WTC11 (cell line): Measurements from ENCODE around the gene IL37. TPM values are rescaled to one million over a fixed set of nuclear protein-coding genes. Genes with fewer than 3 reads are reported as not detected.

Experiments
- ATAC-seq: fragments of 200-7000 bp; cut with Tn5 transposase; 2 replicates; pipeline ENCODE4 v1.10.0; 2021; ENCODE audit warnings: mild to moderate bottlenecking, moderate library complexity
- CTCF ChIA-PET: fragments of 300-600 bp; sonication (Branson Sonifier 250); formaldehyde crosslinking; loops from one replicate; lab custom pipeline; 2021; ENCODE audit warnings: antibody characterized with exemption; lab: Charles Lee
- POLR2A ChIA-PET: fragments of 350-600 bp; sonication (Branson Sonifier 250); formaldehyde crosslinking; loops from one replicate; lab custom pipeline; 2021; ENCODE audit warnings: antibody characterized with exemption; lab: Charles Lee
- DNase-seq: peaks from one replicate; pipeline ENCODE4 v3.0.0; 2021; ENCODE audit warnings: low spot score
- H3K27ac Mint-ChIP-seq: 2 replicates; pipeline ENCODE4 v1.8.0; 2021; ENCODE audit warnings: mixed read lengths
- H3K27me3 Mint-ChIP-seq: 2 replicates; pipeline ENCODE4 v1.8.0; 2021; ENCODE audit warnings: low read depth, mild to moderate bottlenecking, moderate library complexity, mixed read lengths
- H3K36me3 Mint-ChIP-seq: 2 replicates; pipeline ENCODE4 v1.8.0; 2021; ENCODE audit warnings: mixed read lengths
- H3K4me1 Mint-ChIP-seq: 2 replicates; pipeline ENCODE4 v1.8.0; 2022; ENCODE audit warnings: mixed read lengths
- H3K4me3 Mint-ChIP-seq: 2 replicates; pipeline ENCODE4 v1.8.0; 2021; ENCODE audit warnings: mild to moderate bottlenecking, moderate library complexity, mixed read lengths
- H3K9me3 Mint-ChIP-seq: 2 replicates; pipeline ENCODE4 v1.8.0; 2021; ENCODE audit warnings: mixed read lengths
- ATF1 ChIP-seq: sonication (generic); formaldehyde crosslinking; IDR thresholded peaks from 2 replicates; pipeline ENCODE4 v1.8.1; 2023; ENCODE audit warnings: mild to moderate bottlenecking, moderate library complexity, missing genetic modification reagents
- CBFB ChIP-seq: sonication (generic); formaldehyde crosslinking; IDR thresholded peaks from 2 replicates; pipeline ENCODE4 v1.8.1; 2022; ENCODE audit warnings: mild to moderate bottlenecking, low read depth, missing genetic modification reagents
- E2F5 ChIP-seq: sonication (generic); formaldehyde crosslinking; IDR thresholded peaks from 2 replicates; pipeline ENCODE4 v1.8.1; 2022; ENCODE audit warnings: mild to moderate bottlenecking, moderate library complexity, missing genetic modification reagents
- FOXP1 ChIP-seq: sonication (generic); formaldehyde crosslinking; IDR thresholded peaks from 2 replicates; pipeline ENCODE4 v1.8.0; 2022; ENCODE audit warnings: missing genetic modification reagents, mild to moderate bottlenecking, moderate library complexity, borderline replicate concordance
- GABPB1 ChIP-seq: sonication (generic); formaldehyde crosslinking; IDR thresholded peaks from 2 replicates; pipeline ENCODE4 v1.8.1; 2023; ENCODE audit warnings: mild to moderate bottlenecking, missing genetic modification reagents
- GTF2I ChIP-seq: fragments of 250-450 bp; sonication (Bioruptor Pico); conservative IDR thresholded peaks from 2 replicates; pipeline ENCODE4 v1.4.0; 2021; ENCODE audit warnings: mild to moderate bottlenecking
- JAZF1 ChIP-seq: fragments of 250-450 bp; sonication (Bioruptor Pico); IDR thresholded peaks from 2 replicates; pipeline ENCODE4 v1.9.0; 2021; ENCODE audit warnings: moderate library complexity, mild to moderate bottlenecking, inconsistent platforms
- MAX ChIP-seq: sonication (generic); formaldehyde crosslinking; IDR thresholded peaks from 2 replicates; pipeline ENCODE4 v1.8.0; 2022; ENCODE audit warnings: mild to moderate bottlenecking, missing genetic modification reagents
- MYBL2 ChIP-seq: sonication (generic); formaldehyde crosslinking; IDR thresholded peaks from 2 replicates; pipeline ENCODE4 v1.8.1; 2023; ENCODE audit warnings: mild to moderate bottlenecking, moderate library complexity, missing genetic modification reagents
- PRDM15 ChIP-seq: sonication (generic); formaldehyde crosslinking; IDR thresholded peaks from 2 replicates; pipeline ENCODE4 v1.8.0; 2022; ENCODE audit warnings: missing genetic modification reagents
- RELA ChIP-seq: sonication (generic); formaldehyde crosslinking; IDR thresholded peaks from 2 replicates; pipeline ENCODE4 v1.8.1; 2022; ENCODE audit warnings: missing genetic modification reagents, mild to moderate bottlenecking, borderline replicate concordance
- RORB ChIP-seq: fragments of 250-450 bp; sonication (Bioruptor Pico); IDR thresholded peaks from 2 replicates; pipeline ENCODE4 v1.9.0; 2021; ENCODE audit warnings: mild to moderate bottlenecking
- SP1 ChIP-seq: sonication (generic); formaldehyde crosslinking; conservative IDR thresholded peaks from 2 replicates; pipeline ENCODE4 v1.8.1; 2022; ENCODE audit warnings: missing genetic modification reagents
- STAT6 ChIP-seq: sonication (generic); formaldehyde crosslinking; conservative IDR thresholded peaks from 2 replicates; pipeline ENCODE4 v1.8.1; 2023; ENCODE audit warnings: mild to moderate bottlenecking, low read depth, missing genetic modification reagents, moderate library complexity
- TEAD1 ChIP-seq: sonication (generic); formaldehyde crosslinking; IDR thresholded peaks from 2 replicates; pipeline ENCODE4 v1.8.0; 2022; ENCODE audit warnings: mild to moderate bottlenecking, missing genetic modification reagents
- ZNF671 ChIP-seq: fragments of 250-450 bp; sonication (Bioruptor Pico); IDR thresholded peaks from 2 replicates; pipeline ENCODE4 v1.8.0; 2021; ENCODE audit warnings: mild to moderate bottlenecking
- total RNA-seq: library from RNA; stranded (reverse); gene quantifications from 3 replicates; pipeline ENCODE4 v1.2.3, GENCODE V29; 2021
- TF ChIP-seq, protein P1 (sequence below): sonication (generic); formaldehyde crosslinking; IDR thresholded peaks from 2 replicates; pipeline ENCODE4 v1.8.1; 2022; ENCODE audit warnings: low read depth, missing genetic modification reagents, borderline replicate concordance
- TF ChIP-seq, protein P2 (sequence below): sonication (generic); formaldehyde crosslinking; IDR thresholded peaks from 2 replicates; pipeline ENCODE4 v1.8.1; 2022; ENCODE audit warnings: low read depth, mild to moderate bottlenecking, moderate library complexity, missing genetic modification reagents, borderline replicate concordance

IL37 gene
- total RNA-seq, 1 experiment from 2014 or later, result 0.48 TPM

GRCh38 chr2:112946086-112946485 lies 35.1 kb downstream of the IL37 start:
- H3K9me3 Mint-ChIP-seq, result peaks cover 4% of the 10 kb centered on the region
- POLR2A ChIA-PET, result no interaction called here
- no peak for ATAC-seq
- no peak overlapping the region for H3K4me3 Mint-ChIP-seq
- TF ChIP-seq RORB (CRISPR knock-in tag) (no peak), RELA (CRISPR knock-in tag) (no peak), MAX (CRISPR knock-in tag) (no peak)
- TF ChIP-seq, all 79 proteins: peak for 0
- H3K4me1 Mint-ChIP-seq, result no peaks in the 10 kb centered on the region
- CTCF ChIA-PET, result no interaction called here
- H3K36me3 Mint-ChIP-seq, result no peaks in the 10 kb centered on the region
- H3K27ac Mint-ChIP-seq, result no peak overlapping the region
- peaks cover 34% of the 10 kb centered on the region for H3K27me3 Mint-ChIP-seq
- no peak for DNase-seq

DNA sequence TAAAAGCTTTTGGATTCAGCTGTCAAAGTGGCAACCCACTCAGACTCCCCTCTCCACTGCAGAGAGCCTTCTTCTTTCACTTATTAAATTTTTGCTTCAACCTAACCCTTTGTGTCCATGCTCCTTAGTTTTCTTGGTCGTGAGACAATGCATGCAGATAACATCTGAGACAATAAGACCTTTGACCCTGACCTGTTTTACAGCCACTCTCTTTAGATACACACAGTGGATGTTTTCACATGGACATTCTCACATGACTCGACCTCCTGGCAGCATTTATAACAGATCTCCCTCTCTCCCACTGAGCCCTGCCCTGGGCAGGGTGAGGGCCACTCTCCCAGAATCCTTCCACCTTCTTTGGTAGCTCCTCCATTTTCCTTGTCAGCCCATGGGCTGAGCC lies 36.4 kb downstream of the IL37 start:
- CTCF ChIA-PET, result interaction anchor here (0.6 to 1.2 kb wide), 2 partner anchors 12 to 257 kb away, joined by 4 to 5 read pairs; no protein-coding TSS in a partner anchor

More for the DNA sequence above, 36.4 kb downstream of the IL37 start:
- peaks cover 11% of the 10 kb centered on the region for H3K9me3 Mint-ChIP-seq
- peaks cover 44% of the 10 kb centered on the region for H3K27me3 Mint-ChIP-seq
- no peaks in the 10 kb centered on the region for H3K4me1 Mint-ChIP-seq
- POLR2A ChIA-PET, result interaction anchor here (0.5 kb wide), 1 partner anchor 12 kb away, joined by 4 read pairs; no protein-coding TSS in a partner anchor
- no peak overlapping the region for H3K27ac Mint-ChIP-seq
- no peaks in the 10 kb centered on the region for H3K36me3 Mint-ChIP-seq
- no peak overlapping the region for H3K4me3 Mint-ChIP-seq
- ATAC-seq, result no peak
- no peak for TF ChIP-seq ZNF671 (CRISPR knock-in tag)
- no peak for TF ChIP-seq FOXP1
- TF ChIP-seq JAZF1, result no peak
- TF ChIP-seq GTF2I, result no peak
- no peak for TF ChIP-seq STAT6 (CRISPR knock-in tag)
- TF ChIP-seq ATF1 (CRISPR knock-in tag), result no peak
- no peak for TF ChIP-seq CBFB (CRISPR knock-in tag)
- no peak for TF ChIP-seq SP1
- TF ChIP-seq, protein P1, sequence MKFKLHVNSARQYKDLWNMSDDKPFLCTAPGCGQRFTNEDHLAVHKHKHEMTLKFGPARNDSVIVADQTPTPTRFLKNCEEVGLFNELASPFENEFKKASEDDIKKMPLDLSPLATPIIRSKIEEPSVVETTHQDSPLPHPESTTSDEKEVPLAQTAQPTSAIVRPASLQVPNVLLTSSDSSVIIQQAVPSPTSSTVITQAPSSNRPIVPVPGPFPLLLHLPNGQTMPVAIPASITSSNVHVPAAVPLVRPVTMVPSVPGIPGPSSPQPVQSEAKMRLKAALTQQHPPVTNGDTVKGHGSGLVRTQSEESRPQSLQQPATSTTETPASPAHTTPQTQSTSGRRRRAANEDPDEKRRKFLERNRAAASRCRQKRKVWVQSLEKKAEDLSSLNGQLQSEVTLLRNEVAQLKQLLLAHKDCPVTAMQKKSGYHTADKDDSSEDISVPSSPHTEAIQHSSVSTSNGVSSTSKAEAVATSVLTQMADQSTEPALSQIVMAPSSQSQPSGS (CRISPR knock-in tag), result no peak
- TF ChIP-seq GABPB1 (CRISPR knock-in tag), result no peak
- TF ChIP-seq, protein P2, sequence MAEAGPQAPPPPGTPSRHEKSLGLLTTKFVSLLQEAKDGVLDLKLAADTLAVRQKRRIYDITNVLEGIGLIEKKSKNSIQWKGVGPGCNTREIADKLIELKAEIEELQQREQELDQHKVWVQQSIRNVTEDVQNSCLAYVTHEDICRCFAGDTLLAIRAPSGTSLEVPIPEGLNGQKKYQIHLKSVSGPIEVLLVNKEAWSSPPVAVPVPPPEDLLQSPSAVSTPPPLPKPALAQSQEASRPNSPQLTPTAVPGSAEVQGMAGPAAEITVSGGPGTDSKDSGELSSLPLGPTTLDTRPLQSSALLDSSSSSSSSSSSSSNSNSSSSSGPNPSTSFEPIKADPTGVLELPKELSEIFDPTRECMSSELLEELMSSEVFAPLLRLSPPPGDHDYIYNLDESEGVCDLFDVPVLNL (CRISPR knock-in tag), result no peak
- TF ChIP-seq TEAD1 (CRISPR knock-in tag), result no peak
- no peak for TF ChIP-seq PRDM15 (CRISPR knock-in tag)
- no peak for TF ChIP-seq E2F5 (CRISPR knock-in tag)
- no peak for TF ChIP-seq MYBL2 (CRISPR knock-in tag)
- TF ChIP-seq, all 79 proteins: peak for 0
- DNase-seq, result no peak
